ENCODE measurements around the gene SLC6A9. TPM values are rescaled to one million over a fixed set of nuclear protein-coding genes. Genes with fewer than 3 reads are reported as not detected.

SLC6A9 gene
- total RNA-seq, 4 donors from 2014 or later: 0.31 to 7.4 (median 4.0) TPM

GRCh38 chr1:44072821-44073220 is 41.6 kb upstream of the SLC6A9 start:
- TF ChIP-seq CTCF (IDR thresholded peaks at IDR 0.05): no peak
- DNase-seq (ENCODE audit: low spot score): no peak
- no peak for ATAC-seq (ENCODE audit: low FRiP score)

- TF ChIP-seq CTCF (IDR thresholded peaks at IDR 0.05): no peak
- DNase-seq (ENCODE audit: low spot score) (no peak), ATAC-seq (ENCODE audit: low FRiP score) (no peak)
Observed at GRCh38 chr1:44072204-44072603, 40.9 kb upstream of the SLC6A9 start.

- DNase-seq (ENCODE audit: low spot score): no peak
- no peak for TF ChIP-seq CTCF (IDR thresholded peaks at IDR 0.05)
- no peak for ATAC-seq (ENCODE audit: low FRiP score)
Observed at GRCh38 chr1:44071461-44071860, 40.2 kb upstream of the SLC6A9 start.

GRCh38 chr1:44068442-44068921 is 37.2 kb upstream of the SLC6A9 start:
- DNase-seq (ENCODE audit: low spot score) (no peak), ATAC-seq (ENCODE audit: low FRiP score) (no peak)
- no peak for TF ChIP-seq CTCF (IDR thresholded peaks at IDR 0.05)

- ATAC-seq (ENCODE audit: low FRiP score) (no peak), DNase-seq (ENCODE audit: low spot score) (no peak)
- no peak for TF ChIP-seq CTCF (IDR thresholded peaks at IDR 0.05)
Observed at GRCh38 chr1:44067266-44068250, 36.3 kb upstream of the SLC6A9 start.

GRCh38 chr1:44062656-44063179 is 31.5 kb upstream of the SLC6A9 start:
- no peak for ATAC-seq (ENCODE audit: low FRiP score)
- no peak for TF ChIP-seq CTCF (IDR thresholded peaks at IDR 0.05)
- no peak for DNase-seq (ENCODE audit: low spot score)
